Adipose tissue (tissue), 3 donors: ENCODE results near the gene TMEM151A. TPM values are rescaled to one million over a fixed set of nuclear protein-coding genes. Genes with fewer than 3 reads are reported as not detected.
"Not testable (repeated sequence)": the region's sequence is repeated elsewhere in the genome, so short reads cannot be mapped to it uniquely, and the experiment has no call there.

Source experiments
- H3K27ac ChIP-seq: one replicate; pipeline ENCODE4 v1.5.1; 2013; ENCODE audit warnings: low read depth, low read length
- WGBS, 3 donors: extraction: QIAGEN DNeasy Blood & Tissue Kit; methylation state at CpG; one replicate each; pipeline ENCODE4 v1.1.7; 2013; 5-methylcytosine and 5-hydroxymethylcytosine counted together
- polyA plus RNA-seq, 3 donors: library from polyadenylated mRNA; stranded (reverse); fragments of 200-250 nt; gene quantifications; one replicate each; pipeline ENCODE4 v1.2.3, GENCODE V29; 2013
- donor health status: healthy with polysubstance abuse.
- donor health status: Bipolar disorder and iron deficiency.
- donor health status: healthy.

The TMEM151A gene
- polyA plus RNA-seq, 3 donors: 0.22 to 1.3 (median 0.75) TPM

DNA sequence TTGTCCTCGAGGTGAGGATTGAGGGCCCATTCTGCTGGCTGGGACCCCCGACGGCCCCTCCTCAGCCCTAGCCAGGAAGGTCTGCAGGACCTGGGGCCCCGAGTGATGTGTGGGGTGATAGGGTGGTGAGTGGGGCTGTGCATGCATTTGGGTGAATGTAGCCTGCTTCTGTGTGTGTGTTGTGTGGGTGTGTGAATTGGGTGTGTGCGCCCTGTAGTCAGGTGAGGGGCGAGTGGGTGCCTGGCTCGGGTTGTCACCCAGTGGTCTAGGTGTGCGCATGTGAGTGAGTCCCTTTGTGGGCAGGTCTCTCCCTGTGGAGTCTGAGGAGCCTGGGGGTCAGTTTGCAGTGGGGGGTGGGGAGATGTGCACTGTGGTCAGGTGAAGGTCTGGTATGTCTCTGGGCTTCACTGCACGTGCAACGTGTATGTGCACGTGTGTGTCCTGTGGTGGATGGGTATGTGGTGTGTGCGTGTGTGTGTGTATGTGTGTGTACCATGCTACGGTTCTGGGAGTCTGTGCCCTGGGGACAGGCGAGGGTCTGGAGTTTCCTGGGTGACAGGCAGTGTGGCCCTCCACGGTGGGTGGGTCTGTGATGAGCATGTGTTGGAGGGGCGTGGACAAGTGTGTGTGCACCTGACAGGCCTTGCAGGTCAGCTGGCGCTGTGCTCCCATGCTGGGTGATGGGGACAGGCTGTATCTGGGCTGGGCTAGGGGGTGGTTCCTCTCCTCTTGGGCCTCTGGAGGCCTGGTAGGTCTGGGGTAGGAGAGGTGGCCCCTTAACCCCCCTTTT lies 1.0 kb downstream of the TMEM151A start:
- 49 to 51% (median 50%) methylated on average over 16 to 17 of the region's 17 CpGs for WGBS, 3 donors

DNA sequence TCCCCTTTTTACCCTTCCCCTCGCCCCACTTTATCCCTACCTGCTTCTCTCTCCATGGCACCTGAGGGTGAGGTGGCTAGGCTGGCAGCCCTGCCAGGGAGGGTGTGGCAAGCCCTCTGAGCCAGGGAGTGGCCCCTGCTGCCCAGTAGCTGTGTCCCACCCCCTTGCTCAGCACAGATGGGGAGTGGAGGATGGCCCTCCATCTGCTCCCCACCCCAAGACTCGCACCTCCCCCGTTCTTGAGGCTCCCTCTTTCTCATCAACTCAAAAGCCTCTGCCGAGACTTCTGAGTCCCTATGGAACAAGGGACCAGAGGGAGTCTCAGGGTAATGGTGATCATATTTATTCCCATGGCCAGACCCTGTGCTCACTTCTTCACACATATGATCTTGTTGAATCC lies 1.7 kb downstream of the TMEM151A start:
- H3K27ac ChIP-seq: no peak overlapping the region
- WGBS, 3 donors: 78 to 84% (median 80%) methylated on average over 4 of the region's 4 CpGs

More for the DNA sequence above, 1.0 kb downstream of the TMEM151A start:
- H3K27ac ChIP-seq: no peak overlapping the region

DNA sequence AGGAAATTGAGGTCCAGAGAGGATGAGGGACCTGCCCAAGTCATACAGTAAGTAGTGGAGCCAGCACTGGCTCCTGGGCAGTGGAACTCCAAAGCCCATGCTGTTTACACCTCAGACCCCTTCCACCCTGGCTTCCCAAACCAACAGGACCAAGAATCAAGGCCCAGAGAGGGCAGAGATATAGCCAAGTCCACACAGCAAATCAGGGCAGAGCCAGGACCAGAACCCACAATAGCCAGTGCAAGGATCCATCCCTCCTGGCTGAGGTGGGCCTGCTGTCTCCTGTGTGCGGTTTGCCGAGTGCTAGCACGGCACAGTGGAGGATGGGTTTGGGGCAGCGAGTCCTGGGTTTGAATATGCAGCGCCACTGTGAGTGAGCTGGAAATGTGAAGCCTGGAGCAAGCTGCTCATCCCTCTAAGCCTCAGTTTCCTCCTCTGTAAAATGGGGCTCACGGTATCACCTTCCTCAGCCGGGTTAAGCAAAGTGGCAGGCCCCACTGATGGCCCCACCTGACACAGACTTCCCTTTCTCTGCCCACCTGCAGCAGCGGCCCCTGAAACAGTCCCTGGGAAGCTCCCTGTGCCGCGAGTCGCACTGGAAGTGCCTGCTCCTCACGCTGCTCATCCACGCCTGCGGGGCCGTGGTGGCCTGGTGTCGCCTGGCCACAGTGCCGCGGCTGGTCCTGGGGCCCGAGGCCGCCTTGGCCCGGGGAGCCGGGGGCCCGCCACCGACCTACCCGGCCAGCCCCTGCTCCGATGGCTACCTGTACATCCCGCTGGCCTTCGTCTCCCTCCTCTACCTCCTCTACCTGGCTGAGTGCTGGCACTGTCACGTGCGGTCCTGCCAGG lies 2.3 kb downstream of the TMEM151A start:
- no peak overlapping the region for H3K27ac ChIP-seq
- WGBS, 3 donors: 76 to 83% (median 81%) methylated on average over 28 to 30 of the region's 30 CpGs

DNA sequence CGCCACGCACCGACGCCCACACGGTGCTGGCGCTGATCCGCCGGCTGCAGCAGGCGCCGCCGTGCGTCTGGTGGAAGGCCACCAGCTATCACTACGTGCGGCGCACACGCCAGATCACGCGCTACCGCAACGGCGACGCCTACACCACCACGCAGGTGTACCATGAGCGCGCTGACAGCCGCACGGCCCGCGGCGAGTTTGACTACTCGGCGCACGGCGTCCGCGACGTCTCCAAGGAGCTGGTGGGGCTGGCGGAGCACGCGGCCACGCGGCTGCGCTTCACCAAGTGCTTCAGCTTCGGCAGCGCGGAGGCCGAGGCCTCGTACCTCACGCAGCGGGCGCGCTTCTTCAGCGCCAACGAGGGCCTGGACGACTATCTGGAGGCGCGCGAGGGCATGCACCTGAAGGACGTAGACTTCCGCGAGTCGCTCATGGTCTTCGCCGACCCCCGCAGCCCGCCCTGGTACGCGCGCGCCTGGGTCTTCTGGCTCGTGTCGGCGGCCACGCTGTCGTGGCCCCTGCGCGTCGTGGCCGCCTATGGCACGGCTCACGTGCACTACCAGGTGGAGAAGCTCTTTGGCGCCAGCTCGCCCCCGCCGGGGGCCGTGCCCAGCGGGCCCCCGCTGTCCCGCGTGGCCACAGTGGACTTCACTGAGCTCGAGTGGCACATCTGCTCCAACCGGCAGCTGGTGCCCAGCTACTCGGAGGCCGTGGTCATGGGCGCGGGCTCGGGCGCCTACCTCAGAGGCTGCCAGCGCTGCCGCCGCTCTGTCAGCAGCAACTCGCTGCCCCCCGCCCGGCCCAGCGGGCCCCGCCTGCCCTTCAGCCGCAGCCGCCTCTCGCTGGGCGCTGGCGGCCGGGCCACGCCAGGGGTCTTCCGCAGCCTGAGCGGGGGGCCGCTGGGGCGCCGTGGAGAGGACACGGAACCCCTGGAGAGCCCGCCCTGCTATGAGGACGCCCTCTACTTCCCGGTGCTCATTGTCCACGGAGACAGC lies 3.2 kb downstream of the TMEM151A start:
- WGBS, 3 donors: 79 to 85% (median 80%) methylated on average over 105 to 123 of the region's 123 CpGs
- no peak overlapping the region for H3K27ac ChIP-seq

DNA sequence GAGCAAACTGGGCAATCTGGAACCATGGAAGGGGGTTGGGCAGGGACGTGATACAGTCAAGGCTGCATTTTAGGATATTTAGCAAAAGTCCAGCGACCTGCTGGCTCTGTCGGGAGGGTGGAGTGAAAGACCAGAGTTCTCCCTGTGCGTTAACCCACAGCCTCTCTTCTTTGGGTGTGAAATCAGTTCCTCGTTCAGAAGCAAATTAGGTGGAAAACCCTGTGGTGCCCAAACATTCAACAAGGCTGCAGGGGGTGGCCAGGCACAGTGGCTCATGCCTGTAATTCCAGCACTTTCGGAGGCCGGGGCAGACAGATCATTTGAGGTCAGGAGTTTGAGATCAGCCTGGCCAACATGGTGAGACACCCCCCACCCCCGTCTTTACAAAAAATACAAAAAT lies 5.9 kb downstream of the TMEM151A start:
- 47 to 62% (median 53%) methylated on average over 8 of the region's 8 CpGs for WGBS, 3 donors
- H3K27ac ChIP-seq: no peak overlapping the region

DNA sequence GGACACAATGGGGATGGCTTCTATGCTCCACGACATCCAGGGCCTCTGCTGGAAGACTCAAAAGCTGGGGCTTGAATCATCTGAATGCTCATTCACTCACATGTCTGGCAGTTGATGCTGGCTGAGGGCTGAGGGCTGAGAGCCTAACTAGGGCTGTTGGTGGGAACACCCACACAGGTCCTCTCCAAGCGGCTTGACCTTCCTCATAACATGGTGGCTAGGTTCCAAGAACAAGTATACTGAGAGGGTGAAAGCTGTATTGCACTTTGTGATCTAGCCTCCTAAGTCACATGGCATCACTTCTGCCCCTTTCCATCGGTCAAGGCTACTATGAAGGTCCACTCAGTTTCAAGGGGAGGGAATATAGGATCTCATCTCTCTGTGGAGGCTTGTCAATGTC lies 7.5 kb downstream of the TMEM151A start:
- no peak overlapping the region for H3K27ac ChIP-seq
- 58 to 74% (median 64%) methylated on average over 3 of the region's 3 CpGs for WGBS, 3 donors

DNA sequence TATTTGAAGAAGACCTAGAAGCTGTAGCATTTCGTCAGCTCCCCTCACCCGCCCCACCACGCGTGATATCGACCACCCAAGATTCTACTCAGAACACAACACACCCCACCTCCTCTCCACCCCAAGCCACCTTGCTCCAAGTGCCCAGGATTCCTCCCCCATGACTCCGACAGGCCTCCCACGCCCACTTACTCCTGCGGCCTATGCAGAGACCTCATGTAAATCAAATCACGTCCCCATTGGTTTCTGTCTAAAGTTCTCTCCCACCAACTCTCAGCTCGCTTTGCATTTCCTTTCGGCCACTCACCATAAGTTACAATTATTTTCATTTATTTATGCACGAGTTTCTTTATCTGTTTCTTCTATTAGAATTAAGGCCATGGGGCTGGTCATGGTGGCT lies 11.0 kb downstream of the TMEM151A start:
- WGBS, 3 donors: 83 to 87% (median 85%) methylated on average over 12 of the region's 12 CpGs
- H3K27ac ChIP-seq: no peak overlapping the region

DNA sequence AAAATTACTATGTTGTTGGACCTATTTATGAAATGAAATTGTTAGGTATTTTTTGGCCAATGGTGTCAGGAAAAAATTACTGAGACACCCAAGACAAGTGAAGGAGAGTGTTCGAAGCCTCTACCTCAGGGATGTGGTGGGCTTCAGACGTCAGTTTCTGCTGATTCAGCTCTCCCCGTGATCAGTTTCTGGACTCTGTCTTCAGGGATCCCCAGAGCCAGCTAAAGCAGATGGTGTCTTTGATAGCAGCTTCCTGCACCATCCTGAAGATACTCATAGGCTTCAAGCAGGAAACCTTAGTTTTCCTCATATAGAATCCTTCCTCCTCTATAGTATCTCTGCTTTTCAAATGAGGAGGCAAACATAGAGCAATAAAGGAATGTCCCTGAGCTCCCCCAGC lies 17.8 kb downstream of the TMEM151A start:
- H3K27ac ChIP-seq: no peak overlapping the region
- WGBS, 3 donors: 41 to 73% (median 50%) methylated on average over 3 of the region's 3 CpGs

DNA sequence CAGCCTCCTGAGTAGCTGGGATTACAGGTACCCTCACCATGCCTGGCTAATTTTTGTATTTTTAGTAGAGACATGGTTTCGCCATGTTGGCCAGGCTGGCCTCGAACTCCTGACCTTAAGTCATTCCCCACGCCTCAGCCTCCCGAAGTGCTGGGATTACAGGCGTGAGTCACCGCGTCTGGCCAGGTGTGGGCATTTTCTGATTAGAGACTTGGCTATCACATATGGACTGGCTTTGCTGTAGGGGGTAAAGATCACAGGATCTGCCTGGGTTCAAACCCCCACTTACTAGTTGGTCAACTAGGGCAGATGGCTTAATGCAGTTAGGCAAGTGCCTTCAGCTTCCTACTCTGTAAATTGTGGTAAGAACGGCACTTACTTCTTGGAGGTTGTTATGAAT lies 18.6 kb downstream of the TMEM151A start:
- WGBS, 3 donors: 69 to 82% (median 78%) methylated on average over 8 of the region's 8 CpGs
- H3K27ac ChIP-seq: no peak overlapping the region

DNA sequence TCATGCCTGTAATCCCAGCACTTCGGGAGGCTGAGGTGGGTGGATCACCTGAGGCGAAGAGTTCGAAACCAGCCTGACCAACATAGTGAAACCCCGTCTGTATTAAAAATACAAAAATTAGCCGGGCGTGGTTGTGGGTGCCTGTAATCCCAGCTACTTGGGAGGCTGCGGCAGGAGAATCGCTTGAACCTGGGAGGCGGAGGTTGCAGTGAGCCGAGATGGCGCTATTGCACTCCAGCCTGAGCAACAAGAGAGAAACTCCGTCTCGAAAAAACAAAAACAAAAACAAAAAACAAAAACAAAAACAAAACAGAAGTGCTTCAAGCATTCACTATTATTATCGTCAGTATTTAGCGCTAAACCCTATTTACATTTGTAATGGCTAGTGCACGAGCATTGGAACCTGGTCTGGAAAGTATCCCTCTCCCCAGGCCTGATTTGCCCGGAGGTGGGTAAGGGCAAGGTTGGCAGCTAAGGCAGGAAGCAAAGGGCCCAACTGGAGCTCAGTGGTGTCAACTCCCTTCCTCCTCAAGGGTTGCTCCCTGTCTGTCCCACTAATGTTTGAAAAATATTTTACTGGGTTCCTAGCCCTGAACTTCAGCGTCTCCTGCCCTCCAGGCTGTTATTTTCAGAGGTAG lies 19.2 kb downstream of the TMEM151A start:
- not testable (repeated sequence) for H3K27ac ChIP-seq
- 85 to 88% (median 87%) methylated on average over 18 of the region's 18 CpGs for WGBS, 3 donors

DNA sequence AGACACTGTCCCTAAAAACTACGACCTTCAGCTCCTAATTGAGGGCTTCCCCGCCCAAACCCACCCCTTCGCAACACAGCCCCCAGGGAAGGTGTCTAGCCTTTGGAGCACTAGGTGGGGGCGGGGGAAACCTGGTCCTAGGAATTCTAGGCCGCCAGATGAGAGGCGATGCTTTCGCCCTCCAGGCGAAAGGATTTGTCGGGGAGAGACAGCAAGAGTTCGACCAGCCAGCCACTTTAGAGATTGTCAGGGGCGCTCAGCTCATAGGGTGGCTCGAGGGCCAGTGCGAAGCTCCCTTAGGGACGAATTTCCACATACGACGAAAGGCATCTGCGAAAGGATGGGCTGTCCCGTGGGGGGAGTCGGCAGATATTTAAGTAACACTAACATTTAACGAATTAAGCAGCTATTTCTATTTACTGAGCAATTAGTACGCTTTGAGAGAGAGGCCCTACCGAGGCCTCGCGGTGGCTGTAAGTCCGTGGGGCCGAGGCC lies 19.8 kb downstream of the TMEM151A start:
- WGBS, 3 donors: 26 to 34% (median 28%) methylated on average over 26 of the region's 26 CpGs
- peak overlapping the region; percentile 21 for H3K27ac ChIP-seq

DNA sequence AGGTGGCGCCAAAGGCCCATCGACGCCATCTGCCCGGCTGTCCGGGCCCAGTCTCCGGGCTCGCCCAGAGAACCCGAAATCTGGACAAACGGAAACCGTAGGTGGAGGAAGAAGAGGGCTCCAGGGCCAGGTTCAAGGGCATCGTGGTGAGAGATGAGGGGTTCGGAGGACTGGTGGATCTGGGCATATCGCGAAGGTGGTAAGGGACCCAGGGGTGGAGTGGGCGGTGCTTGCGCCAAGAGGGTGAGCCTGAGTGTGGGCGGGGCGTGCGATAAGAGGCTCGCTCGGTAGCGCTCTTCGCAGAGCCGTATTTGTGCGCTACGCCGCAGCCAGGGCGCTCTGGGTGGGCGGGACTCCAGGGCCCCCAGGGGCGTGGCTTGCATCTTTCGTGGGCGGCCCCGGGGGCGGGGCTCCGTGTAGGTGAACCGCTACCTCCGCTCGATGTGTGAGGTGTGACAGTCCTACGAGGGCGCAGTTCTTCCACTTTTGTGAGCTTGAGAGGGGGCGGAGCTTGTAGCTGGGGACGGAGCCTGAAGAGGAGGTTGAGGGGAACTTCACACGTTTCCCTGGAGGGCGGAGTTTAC lies 20.4 kb downstream of the TMEM151A start:
- WGBS, 3 donors: 0 to 1% (median 1%) methylated on average over 44 of the region's 44 CpGs
- peak overlapping the region; percentile 21 for H3K27ac ChIP-seq

DNA sequence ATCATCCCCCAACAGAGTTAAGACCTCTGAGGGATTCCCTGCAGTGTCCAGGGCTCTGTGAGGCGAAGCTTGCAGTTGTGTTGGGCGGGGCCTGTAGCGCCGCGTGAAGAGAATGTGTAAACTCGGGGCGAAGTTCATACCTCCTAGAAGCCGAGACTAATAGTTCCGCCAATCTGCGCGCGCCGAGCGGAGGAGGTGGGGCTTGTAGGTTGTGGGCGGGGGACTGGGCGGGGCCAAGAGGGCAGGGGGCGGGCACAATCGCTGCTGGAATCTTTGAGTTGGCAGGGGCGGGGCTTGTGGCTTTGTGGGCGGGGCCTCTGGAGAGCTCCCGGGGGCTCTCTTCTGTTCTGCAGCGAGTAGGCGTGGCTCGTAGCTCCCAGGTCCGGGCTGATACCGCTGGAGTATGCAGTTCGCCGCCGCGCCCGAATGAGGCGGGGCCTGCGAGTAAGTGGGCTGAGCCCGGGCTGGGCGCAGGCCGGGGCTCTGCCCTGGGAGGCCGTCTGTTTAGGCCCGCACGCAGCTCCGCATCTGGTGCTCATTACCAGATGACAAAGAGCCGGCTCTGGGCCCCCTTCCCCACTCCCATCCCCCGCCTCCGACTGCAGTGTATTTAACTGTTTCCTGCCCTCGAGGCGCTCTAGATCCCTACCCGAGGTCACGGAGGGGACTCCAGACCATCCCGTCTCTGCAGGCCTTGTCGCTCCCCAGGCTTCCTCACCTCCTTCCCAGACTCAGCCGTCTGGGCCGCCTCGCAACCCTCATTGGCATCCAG lies 21.0 kb downstream of the TMEM151A start:
- 1 to 3% (median 3%) methylated on average over 49 to 52 of the region's 52 CpGs for WGBS, 3 donors
- H3K27ac ChIP-seq: peak overlapping the region; percentile 78

DNA sequence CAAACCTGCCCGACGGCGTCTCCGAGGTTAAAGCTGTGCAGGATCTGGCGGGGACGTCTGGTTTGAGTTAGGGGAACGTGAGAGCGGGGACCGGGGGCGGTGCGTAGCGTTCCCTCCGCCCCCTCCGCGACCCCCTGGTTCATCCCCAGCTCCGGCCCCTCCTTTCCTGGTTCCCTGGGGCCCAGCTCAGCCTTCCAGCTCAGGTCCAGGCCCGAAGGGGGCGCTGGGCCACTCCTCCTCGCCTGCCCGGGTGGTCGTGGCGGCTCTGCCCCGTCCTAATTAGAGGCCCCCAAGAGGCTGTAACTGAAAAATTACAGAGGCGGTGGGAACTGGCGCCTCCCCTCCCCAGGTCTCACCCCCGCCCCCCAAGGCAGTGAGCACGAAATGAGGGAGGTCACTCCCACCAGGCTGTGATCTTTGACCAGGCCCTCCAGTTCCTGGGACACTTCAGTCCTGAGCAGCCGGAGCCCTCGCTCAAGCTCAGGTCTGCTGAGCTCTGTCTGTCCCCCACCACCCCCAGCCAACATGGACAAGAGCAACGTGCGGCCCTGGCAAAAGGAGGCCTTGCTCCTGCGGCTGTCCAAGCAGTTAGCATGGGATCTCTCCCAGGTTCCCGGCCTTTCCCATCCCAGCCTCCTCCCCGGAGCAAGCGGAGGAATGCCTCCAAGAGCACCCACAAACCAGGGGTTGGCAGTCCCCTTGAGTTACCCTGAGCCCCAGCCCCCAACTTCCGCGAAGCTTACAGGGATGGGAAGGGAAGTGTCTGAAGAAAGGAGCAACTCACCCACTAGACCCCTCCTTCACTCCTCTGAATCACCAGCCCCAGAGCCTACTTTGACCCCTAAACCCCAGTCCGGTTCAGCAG lies 21.9 kb downstream of the TMEM151A start:
- peak overlapping the region; percentile 78 for H3K27ac ChIP-seq
- whole genome bisulfite sequencing, 3 donors: 34 to 45% (median 39%) methylated on average over 32 to 38 of the region's 38 CpGs

DNA sequence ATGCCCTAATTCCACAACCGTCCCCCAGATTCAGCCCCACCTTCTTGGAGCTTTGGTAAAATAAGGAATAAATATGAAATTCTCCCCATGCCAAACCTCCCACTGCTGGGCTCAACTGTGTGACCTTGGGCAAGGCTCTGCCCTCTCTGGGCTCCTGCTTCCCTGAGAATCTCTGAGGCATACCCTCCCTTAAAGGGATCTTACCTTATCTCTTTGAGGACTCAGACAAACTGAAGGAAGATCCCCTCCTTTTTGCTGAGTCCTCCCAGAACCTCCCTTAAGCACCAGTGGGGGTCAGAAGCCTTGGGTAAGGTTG lies 22.4 kb downstream of the TMEM151A start:
- 55 to 100% (median 76%) methylated on average over 1 of the region's 1 CpG for WGBS, 3 donors
- no peak overlapping the region for H3K27ac ChIP-seq
